Measurements from ENCODE around the gene RBM10. TPM values are rescaled to one million over a fixed set of nuclear protein-coding genes. Genes with fewer than 3 reads are reported as not detected.

Gene RBM10
- total RNA-seq, 1 experiment from 2014 or later, result 56.9 TPM

DNA sequence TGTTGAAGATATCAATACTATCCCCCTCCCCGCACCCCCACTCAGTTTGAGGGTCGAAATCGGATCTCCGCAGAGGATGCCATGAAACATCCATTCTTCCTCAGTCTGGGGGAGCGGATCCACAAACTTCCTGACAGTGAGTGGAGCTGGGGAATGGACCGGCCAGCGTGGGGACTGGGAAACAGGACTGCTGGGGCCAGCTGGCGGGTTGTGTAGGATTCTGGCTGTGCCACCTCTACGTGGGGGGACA lies 82.2 kb downstream of the RBM10 start (continued):
- TF ChIP-seq, protein P1, sequence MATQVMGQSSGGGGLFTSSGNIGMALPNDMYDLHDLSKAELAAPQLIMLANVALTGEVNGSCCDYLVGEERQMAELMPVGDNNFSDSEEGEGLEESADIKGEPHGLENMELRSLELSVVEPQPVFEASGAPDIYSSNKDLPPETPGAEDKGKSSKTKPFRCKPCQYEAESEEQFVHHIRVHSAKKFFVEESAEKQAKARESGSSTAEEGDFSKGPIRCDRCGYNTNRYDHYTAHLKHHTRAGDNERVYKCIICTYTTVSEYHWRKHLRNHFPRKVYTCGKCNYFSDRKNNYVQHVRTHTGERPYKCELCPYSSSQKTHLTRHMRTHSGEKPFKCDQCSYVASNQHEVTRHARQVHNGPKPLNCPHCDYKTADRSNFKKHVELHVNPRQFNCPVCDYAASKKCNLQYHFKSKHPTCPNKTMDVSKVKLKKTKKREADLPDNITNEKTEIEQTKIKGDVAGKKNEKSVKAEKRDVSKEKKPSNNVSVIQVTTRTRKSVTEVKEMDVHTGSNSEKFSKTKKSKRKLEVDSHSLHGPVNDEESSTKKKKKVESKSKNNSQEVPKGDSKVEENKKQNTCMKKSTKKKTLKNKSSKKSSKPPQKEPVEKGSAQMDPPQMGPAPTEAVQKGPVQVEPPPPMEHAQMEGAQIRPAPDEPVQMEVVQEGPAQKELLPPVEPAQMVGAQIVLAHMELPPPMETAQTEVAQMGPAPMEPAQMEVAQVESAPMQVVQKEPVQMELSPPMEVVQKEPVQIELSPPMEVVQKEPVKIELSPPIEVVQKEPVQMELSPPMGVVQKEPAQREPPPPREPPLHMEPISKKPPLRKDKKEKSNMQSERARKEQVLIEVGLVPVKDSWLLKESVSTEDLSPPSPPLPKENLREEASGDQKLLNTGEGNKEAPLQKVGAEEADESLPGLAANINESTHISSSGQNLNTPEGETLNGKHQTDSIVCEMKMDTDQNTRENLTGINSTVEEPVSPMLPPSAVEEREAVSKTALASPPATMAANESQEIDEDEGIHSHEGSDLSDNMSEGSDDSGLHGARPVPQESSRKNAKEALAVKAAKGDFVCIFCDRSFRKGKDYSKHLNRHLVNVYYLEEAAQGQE (IDR thresholded peaks at IDR 0.05; ENCODE audit: low read depth), result no peak
- TF ChIP-seq, protein P2, sequence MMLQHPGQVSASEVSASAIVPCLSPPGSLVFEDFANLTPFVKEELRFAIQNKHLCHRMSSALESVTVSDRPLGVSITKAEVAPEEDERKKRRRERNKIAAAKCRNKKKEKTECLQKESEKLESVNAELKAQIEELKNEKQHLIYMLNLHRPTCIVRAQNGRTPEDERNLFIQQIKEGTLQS (IDR thresholded peaks at IDR 0.05), result no peak
- TF ChIP-seq, protein P3, sequence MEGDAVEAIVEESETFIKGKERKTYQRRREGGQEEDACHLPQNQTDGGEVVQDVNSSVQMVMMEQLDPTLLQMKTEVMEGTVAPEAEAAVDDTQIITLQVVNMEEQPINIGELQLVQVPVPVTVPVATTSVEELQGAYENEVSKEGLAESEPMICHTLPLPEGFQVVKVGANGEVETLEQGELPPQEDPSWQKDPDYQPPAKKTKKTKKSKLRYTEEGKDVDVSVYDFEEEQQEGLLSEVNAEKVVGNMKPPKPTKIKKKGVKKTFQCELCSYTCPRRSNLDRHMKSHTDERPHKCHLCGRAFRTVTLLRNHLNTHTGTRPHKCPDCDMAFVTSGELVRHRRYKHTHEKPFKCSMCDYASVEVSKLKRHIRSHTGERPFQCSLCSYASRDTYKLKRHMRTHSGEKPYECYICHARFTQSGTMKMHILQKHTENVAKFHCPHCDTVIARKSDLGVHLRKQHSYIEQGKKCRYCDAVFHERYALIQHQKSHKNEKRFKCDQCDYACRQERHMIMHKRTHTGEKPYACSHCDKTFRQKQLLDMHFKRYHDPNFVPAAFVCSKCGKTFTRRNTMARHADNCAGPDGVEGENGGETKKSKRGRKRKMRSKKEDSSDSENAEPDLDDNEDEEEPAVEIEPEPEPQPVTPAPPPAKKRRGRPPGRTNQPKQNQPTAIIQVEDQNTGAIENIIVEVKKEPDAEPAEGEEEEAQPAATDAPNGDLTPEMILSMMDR (IDR thresholded peaks at IDR 0.05 in 2 of 3, conservative IDR thresholded peaks at IDR 0.05 in 1 of 3; ENCODE audit: borderline replicate concordance in 1 of 3, insufficient read depth in 1 of 3, low read depth in 2 of 3, low read length in 2 of 3), result no peak

DNA sequence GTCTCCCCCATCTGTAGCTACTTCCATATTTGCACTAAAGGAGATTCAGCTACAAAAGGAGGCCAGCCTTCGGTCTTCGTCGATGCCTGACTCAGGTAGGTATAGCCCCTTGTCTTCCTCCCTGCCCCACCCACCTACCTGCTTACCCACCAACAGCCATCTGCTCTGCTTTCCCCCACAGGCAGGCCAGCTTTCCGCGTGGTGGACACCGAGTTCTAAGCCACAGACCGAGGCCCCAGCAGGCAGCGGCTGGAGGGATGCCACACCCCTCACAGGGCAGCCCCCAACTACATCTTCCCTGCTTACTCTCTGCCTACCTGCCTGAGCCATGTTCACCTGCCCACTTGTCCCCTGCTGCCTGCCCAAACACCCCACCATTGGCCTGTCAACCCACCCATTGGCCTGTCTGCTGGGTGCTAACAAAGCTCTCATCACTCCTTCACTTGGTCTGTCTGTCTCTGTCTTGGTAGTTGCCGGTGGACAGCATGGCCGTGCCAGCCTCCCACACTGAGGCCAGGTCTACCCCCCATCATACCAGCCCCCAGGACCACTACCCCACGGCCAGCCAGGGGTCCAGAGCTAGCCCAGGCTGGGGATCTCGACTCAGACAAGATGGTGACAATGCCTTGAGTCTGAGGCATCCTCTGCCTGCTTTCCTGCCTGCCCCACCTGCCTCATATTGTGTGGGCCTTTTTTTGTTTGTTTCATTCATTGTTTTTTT lies 83.7 kb downstream of the RBM10 start:
- Histone ChIP-seq H3K27me3 (ENCODE audit: insufficient read depth, low read length) (no peaks in the 10 kb centered on the region), H3K9me3 (ENCODE audit: control insufficient read depth in 1 of 2, insufficient read depth in 1 of 2, low read depth in 1 of 2, low read length in 2 of 2) (no peaks in the 10 kb centered on the region), H3K79me2 (ENCODE audit: insufficient read depth, low read length) (peaks cover 4% of the 10 kb centered on the region), H3K4me2 (ENCODE audit: low read length) (no peak overlapping the region), H3K27ac (ENCODE audit: low read depth, low read length) (no peak overlapping the region), H3K36me3 (ENCODE audit: control insufficient read depth in 1 of 2, insufficient read depth in 2 of 2, low read length in 2 of 2) (peaks cover 14 to 18% of the 10 kb centered on the region in 2 experiments), H4K20me1 (ENCODE audit: insufficient read depth) (no peaks in the 10 kb centered on the region), H3K9me2 (ENCODE audit: insufficient read depth) (no peaks in the 10 kb centered on the region), H3K9ac (ENCODE audit: low read length) (no peak overlapping the region), H3K4me3 (replicated peaks in 1 of 2; ENCODE audit: low read depth in 1 of 2, low read length in 2 of 2) (no peak overlapping the region), H3K4me1 (ENCODE audit: control insufficient read depth in 1 of 2, insufficient read depth in 2 of 2, low read length in 2 of 2) (peaks cover 3 to 16% of the 10 kb centered on the region in 2 experiments; a peak in 2 of 4 replicates), H2AFZ (ENCODE audit: low read depth, low read length, poor library complexity, severe bottlenecking) (no peak overlapping the region)
- CTCF ChIA-PET, result no interaction called here
- no peak for TF ChIP-seq ELF1 (IDR thresholded peaks at IDR 0.05; ENCODE audit: borderline replicate concordance, low read depth)
- TF ChIP-seq, protein P3 (IDR thresholded peaks at IDR 0.05 in 2 of 3, conservative IDR thresholded peaks at IDR 0.05 in 1 of 3; ENCODE audit: borderline replicate concordance in 1 of 3, insufficient read depth in 1 of 3, low read depth in 2 of 3, low read length in 2 of 3), result no peak
- TF ChIP-seq RAD21 (IDR thresholded peaks at IDR 0.05; ENCODE audit: low read depth), result no peak
- TF ChIP-seq POLR2AphosphoS5 (IDR thresholded peaks at IDR 0.05; ENCODE audit: low read depth, low read length), result no peak
- TF ChIP-seq EZH2phosphoT487 (IDR thresholded peaks at IDR 0.05; ENCODE audit: borderline replicate concordance), result no peak
- no peak for TF ChIP-seq TCF7L2 (IDR thresholded peaks at IDR 0.05; ENCODE audit: borderline replicate concordance, extremely low read depth, insufficient read depth, insufficient read length)
- no peak for TF ChIP-seq CEBPB (IDR thresholded peaks at IDR 0.05; ENCODE audit: low read depth)
- TF ChIP-seq, protein P4, sequence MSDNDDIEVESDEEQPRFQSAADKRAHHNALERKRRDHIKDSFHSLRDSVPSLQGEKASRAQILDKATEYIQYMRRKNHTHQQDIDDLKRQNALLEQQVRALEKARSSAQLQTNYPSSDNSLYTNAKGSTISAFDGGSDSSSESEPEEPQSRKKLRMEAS (IDR thresholded peaks at IDR 0.05), result no peak
- TF ChIP-seq, protein P2 (IDR thresholded peaks at IDR 0.05), result no peak
- TF ChIP-seq ZNF274 (IDR thresholded peaks at IDR 0.05; ENCODE audit: low read depth, low read length), result no peak
- no peak for TF ChIP-seq SIN3A (IDR thresholded peaks at IDR 0.05; ENCODE audit: low read depth)
- TF ChIP-seq SRF (IDR thresholded peaks at IDR 0.05; ENCODE audit: low read depth), result no peak
- no peak for TF ChIP-seq ZFX (IDR thresholded peaks at IDR 0.05)
- intact Hi-C loops (cut with micrococcal nuclease), result no loop called here
- DNase-seq (ENCODE audit: low read depth, low spot score) (no peak), ATAC-seq (no peak)
- no TSS peak for BruUV-seq (replicated peaks)
- RAD21 ChIA-PET (ENCODE audit: low non-redundant PET in 1 of 2, low total read pairs in 2 of 2, uncharacterized antibody in 2 of 2, unreplicated experiment in 2 of 2), result no interaction called here
- POLR2A ChIA-PET, result no interaction called here
